ENCODE results near the gene RADIL.

RADIL gene

GRCh38 chr7:4850262-4850795 is 33.2 kb downstream of the RADIL start:
- no peak for DNase-seq

- no peak for DNase-seq
These were observed 34.1 kb downstream of the RADIL start for GRCh38 chr7:4849390-4849789.

GRCh38 chr7:4845740-4846142 is 37.8 kb downstream of the RADIL start:
- DNase-seq: no peak

GRCh38 chr7:4842319-4843064 is 41.0 kb downstream of the RADIL start:
- no peak for DNase-seq

- DNase-seq: no peak
These were observed 41.7 kb downstream of the RADIL start for GRCh38 chr7:4841836-4842235.

GRCh38 chr7:4841007-4841784 is 42.3 kb downstream of the RADIL start:
- DNase-seq: no peak

- DNase-seq: no peak
These were observed 43.4 kb downstream of the RADIL start for GRCh38 chr7:4840079-4840501.

GRCh38 chr7:4838626-4839334 is 44.7 kb downstream of the RADIL start:
- DNase-seq: no peak

- DNase-seq: no peak
These were observed 45.5 kb downstream of the RADIL start for GRCh38 chr7:4837803-4838625.

- DNase-seq: no peak
These were observed 46.3 kb downstream of the RADIL start for GRCh38 chr7:4837041-4837802.

- no peak for DNase-seq
These were observed 47.3 kb downstream of the RADIL start for GRCh38 chr7:4836206-4836661.

GRCh38 chr7:4835398-4836205 is 47.9 kb downstream of the RADIL start:
- DNase-seq: no peak

- DNase-seq: no peak
These were observed 48.7 kb downstream of the RADIL start for GRCh38 chr7:4834601-4835397.

- DNase-seq: no peak
These were observed 49.6 kb downstream of the RADIL start for GRCh38 chr7:4833691-4834600.

GRCh38 chr7:4833176-4833575 is 50.3 kb downstream of the RADIL start:
- DNase-seq: no peak

- DNase-seq: no peak
These were observed 50.8 kb downstream of the RADIL start for GRCh38 chr7:4832711-4833110.

- no peak for DNase-seq
These were observed 51.6 kb downstream of the RADIL start for GRCh38 chr7:4831723-4832495.

- peak; percentile 37 for DNase-seq
These were observed 53.3 kb downstream of the RADIL start for GRCh38 chr7:4830176-4830575.
